Measurements from ENCODE around the gene PLEKHM3. TPM values are rescaled to one million over a fixed set of nuclear protein-coding genes. Genes with fewer than 3 reads are reported as not detected.
A peak's percentile ranks its signal among the peaks of the same experiment; 100 is the strongest.

PLEKHM3 gene
- total and polyA plus RNA-seq, 2 of the 4 experiments (the other 2 are of a cell fraction) = 2.4 to 11.3 TPM

DNA sequence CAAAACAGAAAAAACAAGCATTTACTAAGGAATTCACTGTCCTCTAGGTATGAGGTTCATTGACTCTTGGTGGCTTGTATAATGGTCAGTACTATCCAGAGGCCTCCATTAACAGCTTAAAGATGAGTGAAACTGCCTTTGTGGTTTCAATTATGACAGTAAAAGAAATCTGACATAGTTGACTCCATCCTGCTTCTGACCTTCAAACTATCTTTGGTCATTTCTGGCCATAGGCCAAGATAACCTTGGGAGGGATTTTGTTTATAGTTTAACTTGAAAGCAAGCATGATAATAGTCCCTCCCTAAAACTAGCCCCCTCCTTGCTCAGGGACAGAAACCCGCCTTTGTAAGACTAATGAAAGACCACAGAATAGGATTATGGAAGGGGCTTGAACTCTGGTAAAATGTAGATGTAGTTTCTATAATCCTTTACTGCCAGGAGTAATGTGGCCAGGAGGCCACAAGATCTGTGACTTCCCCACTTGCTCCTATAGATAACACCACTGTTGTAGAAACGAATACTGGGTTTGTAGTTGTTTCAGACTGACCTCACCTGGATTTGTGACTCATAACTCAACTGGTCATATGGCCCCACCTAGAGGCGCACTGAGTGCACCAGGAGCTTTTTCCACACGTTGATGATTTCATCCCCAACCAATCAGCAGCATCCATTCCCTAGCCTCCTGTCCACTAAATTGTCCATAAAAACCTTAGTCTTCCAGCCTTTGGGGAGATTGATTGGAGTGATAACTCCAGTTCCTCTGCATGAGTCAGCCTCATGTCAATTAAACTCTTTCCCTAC lies 8.6 kb upstream of the PLEKHM3 start:
- BruUV-seq (replicated peaks) = no TSS peak
- Histone ChIP-seq H3K14ac (replicated peaks; ENCODE audit: low read depth, low read length) (no peak overlapping the region), H3K4me3 (ENCODE audit: insufficient read depth, low read depth, low read length) (no peak overlapping the region), H2BK15ac (ENCODE audit: low read depth, low read length) (no peak overlapping the region), H3K18ac (ENCODE audit: low read depth, low read length) (no peak overlapping the region), H2AK9ac (replicated peaks; ENCODE audit: low read depth, low read length, poor library complexity) (no peak overlapping the region), H3K4me1 (ENCODE audit: control insufficient read depth, insufficient read depth, low read length) (no peaks in the 10 kb centered on the region; the same call in 1 of the 2 replicates), H3K27me3 (ENCODE audit: control insufficient read depth, insufficient read depth, low read length) (no peaks in the 10 kb centered on the region), H4K8ac (ENCODE audit: low read depth in 2 of 2, low read length in 2 of 2) (no peak overlapping the region), H3K4me2 (ENCODE audit: low read depth, low read length) (no peak overlapping the region), H2AK5ac (ENCODE audit: low read depth, low read length) (no peak overlapping the region), H2AFZ (replicated peaks; ENCODE audit: low read length, poor library complexity) (no peak overlapping the region), H2BK120ac (ENCODE audit: low read depth, low read length) (no peak overlapping the region), H3K27ac (ENCODE audit: insufficient read depth, low read length) (no peak overlapping the region), H3K23ac (ENCODE audit: low read depth, low read length) (no peak overlapping the region), H3K9me3 (ENCODE audit: control insufficient read depth, insufficient read depth, low read length) (no peaks in the 10 kb centered on the region), H4K5ac (ENCODE audit: low read depth, low read length) (no peak overlapping the region), H3K4ac (ENCODE audit: low read depth, low read length) (no peak overlapping the region), H3K9me1 (ENCODE audit: insufficient read depth, low read length) (no peaks in the 10 kb centered on the region), H3K36me3 (ENCODE audit: control insufficient read depth, insufficient read depth, low read length) (no peaks in the 10 kb centered on the region), H4K91ac (ENCODE audit: insufficient read depth, low read depth, low read length) (no peak overlapping the region), H3K79me1 (ENCODE audit: low read depth in 1 of 2, low read length in 2 of 2) (no peaks in the 10 kb centered on the region), H2BK20ac (ENCODE audit: low read depth, low read length) (no peak overlapping the region), H4K20me1 (ENCODE audit: insufficient read depth, low read length) (no peaks in the 10 kb centered on the region), H3K9ac (ENCODE audit: low read depth, low read length) (no peak overlapping the region), H2BK5ac (ENCODE audit: low read depth, low read length, poor library complexity, severe bottlenecking) (no peak overlapping the region), H3K56ac (ENCODE audit: extremely low read depth, insufficient read depth, low read length) (no peak overlapping the region)
- TF ChIP-seq MAFK (IDR thresholded peaks at IDR 0.05; ENCODE audit: low read depth, low read length) (no peak), RAD21 (IDR thresholded peaks at IDR 0.05; ENCODE audit: low read length) (0 out of 2 replicates have a peak, but pooled peaks have one; percentile 18)
- TF ChIP-seq, protein P1, sequence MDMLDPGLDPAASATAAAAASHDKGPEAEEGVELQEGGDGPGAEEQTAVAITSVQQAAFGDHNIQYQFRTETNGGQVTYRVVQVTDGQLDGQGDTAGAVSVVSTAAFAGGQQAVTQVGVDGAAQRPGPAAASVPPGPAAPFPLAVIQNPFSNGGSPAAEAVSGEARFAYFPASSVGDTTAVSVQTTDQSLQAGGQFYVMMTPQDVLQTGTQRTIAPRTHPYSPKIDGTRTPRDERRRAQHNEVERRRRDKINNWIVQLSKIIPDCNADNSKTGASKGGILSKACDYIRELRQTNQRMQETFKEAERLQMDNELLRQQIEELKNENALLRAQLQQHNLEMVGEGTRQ (IDR thresholded peaks at IDR 0.05; ENCODE audit: low read depth, low read length) = no peak
- TF ChIP-seq, protein P2, sequence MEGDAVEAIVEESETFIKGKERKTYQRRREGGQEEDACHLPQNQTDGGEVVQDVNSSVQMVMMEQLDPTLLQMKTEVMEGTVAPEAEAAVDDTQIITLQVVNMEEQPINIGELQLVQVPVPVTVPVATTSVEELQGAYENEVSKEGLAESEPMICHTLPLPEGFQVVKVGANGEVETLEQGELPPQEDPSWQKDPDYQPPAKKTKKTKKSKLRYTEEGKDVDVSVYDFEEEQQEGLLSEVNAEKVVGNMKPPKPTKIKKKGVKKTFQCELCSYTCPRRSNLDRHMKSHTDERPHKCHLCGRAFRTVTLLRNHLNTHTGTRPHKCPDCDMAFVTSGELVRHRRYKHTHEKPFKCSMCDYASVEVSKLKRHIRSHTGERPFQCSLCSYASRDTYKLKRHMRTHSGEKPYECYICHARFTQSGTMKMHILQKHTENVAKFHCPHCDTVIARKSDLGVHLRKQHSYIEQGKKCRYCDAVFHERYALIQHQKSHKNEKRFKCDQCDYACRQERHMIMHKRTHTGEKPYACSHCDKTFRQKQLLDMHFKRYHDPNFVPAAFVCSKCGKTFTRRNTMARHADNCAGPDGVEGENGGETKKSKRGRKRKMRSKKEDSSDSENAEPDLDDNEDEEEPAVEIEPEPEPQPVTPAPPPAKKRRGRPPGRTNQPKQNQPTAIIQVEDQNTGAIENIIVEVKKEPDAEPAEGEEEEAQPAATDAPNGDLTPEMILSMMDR (conservative IDR thresholded peaks at IDR 0.05; ENCODE audit: low read depth, low read length) = peak; percentile 24; the same call in 1 of the 2 replicates
- POLR2A ChIA-PET (ENCODE audit: unreplicated experiment) = interaction anchor here (0.6 kb wide), 1 partner anchor 11 kb away, joined by 4 read pairs; no protein-coding TSS in a partner anchor
- no CpG with 5 or more reads among the region's 4 CpGs for WGBS, 2 experiments (ENCODE audit: extremely low coverage in 2 of 2, insufficient read length in 1 of 2)
- DNase-seq (peak; percentile 24), ATAC-seq (ENCODE audit: low read depth) (no peak)
- dilution Hi-C loops (cut with HindIII; ENCODE audit: low sequenced_read_pairs, unreplicated experiment) = no loop called here
- CTCF ChIA-PET = interaction anchor here (0.7 kb wide), 1 partner anchor 174 kb away, joined by 5 read pairs; no protein-coding TSS in a partner anchor
- in situ Hi-C loops (cut with MboI; ENCODE audit: low sequenced_read_pairs) = loop anchor here (10.0 kb wide), 1 partner anchor 289 kb away; no protein-coding TSS in a partner anchor
- intact Hi-C loops (cut with micrococcal nuclease) = no loop called here

Measured in IMR-90 (cell line).